ENCODE results near the gene GULP1. TPM values are rescaled to one million over a fixed set of nuclear protein-coding genes. Genes with fewer than 3 reads are reported as not detected.

Gene GULP1
- total and polyA plus RNA-seq, 2 of the 4 experiments (the other 2 are of a cell fraction): 24.4 to 40.1 TPM

- Histone ChIP-seq H3K4ac (ENCODE audit: low read depth, low read length) (no peak overlapping the region), H3K4me1 (ENCODE audit: control insufficient read depth, insufficient read depth, low read length) (no peaks in the 10 kb centered on the region), H3K27me3 (ENCODE audit: control insufficient read depth, insufficient read depth, low read length) (no peaks in the 10 kb centered on the region), H3K36me3 (ENCODE audit: control insufficient read depth, insufficient read depth, low read length) (no peaks in the 10 kb centered on the region), H3K79me1 (ENCODE audit: low read depth in 1 of 2, low read length in 2 of 2) (no peaks in the 10 kb centered on the region), H2BK20ac (ENCODE audit: low read depth, low read length) (no peak overlapping the region), H3K23ac (ENCODE audit: low read depth, low read length) (no peak overlapping the region), H2AK5ac (ENCODE audit: low read depth, low read length) (no peak overlapping the region), H4K5ac (ENCODE audit: low read depth, low read length) (no peak overlapping the region), H4K8ac (ENCODE audit: low read depth in 2 of 2, low read length in 2 of 2) (no peak overlapping the region), H3K9ac (ENCODE audit: low read depth, low read length) (no peak overlapping the region), H2BK15ac (ENCODE audit: low read depth, low read length) (no peak overlapping the region), H2AK9ac (replicated peaks; ENCODE audit: low read depth, low read length, poor library complexity) (no peak overlapping the region), H3K4me3 (ENCODE audit: insufficient read depth, low read depth, low read length) (no peak overlapping the region), H4K20me1 (ENCODE audit: insufficient read depth, low read length) (no peaks in the 10 kb centered on the region), H2AFZ (replicated peaks; ENCODE audit: low read length, poor library complexity) (no peak overlapping the region), H3K4me2 (ENCODE audit: low read depth, low read length) (no peak overlapping the region), H2BK5ac (ENCODE audit: low read depth, low read length, poor library complexity, severe bottlenecking) (no peak overlapping the region), H3K14ac (replicated peaks; ENCODE audit: low read depth, low read length) (no peak overlapping the region), H4K91ac (ENCODE audit: insufficient read depth, low read depth, low read length) (no peak overlapping the region), H3K18ac (ENCODE audit: low read depth, low read length) (no peak overlapping the region), H3K27ac (ENCODE audit: insufficient read depth, low read length) (no peak overlapping the region), H3K9me3 (ENCODE audit: control insufficient read depth, insufficient read depth, low read length) (no peaks in the 10 kb centered on the region), H3K9me1 (ENCODE audit: insufficient read depth, low read length) (no peaks in the 10 kb centered on the region), H3K56ac (ENCODE audit: extremely low read depth, insufficient read depth, low read length) (no peak overlapping the region), H2BK120ac (ENCODE audit: low read depth, low read length) (no peak overlapping the region)
- intact Hi-C loops (cut with micrococcal nuclease): loop anchor here (10.0 kb wide), 1 partner anchor 283 kb away; no protein-coding TSS in a partner anchor
- POLR2A ChIA-PET (ENCODE audit: unreplicated experiment): no interaction called here
- dilution Hi-C loops (cut with HindIII; ENCODE audit: low sequenced_read_pairs, unreplicated experiment): no loop called here
- WGBS, 2 experiments (ENCODE audit: extremely low coverage in 2 of 2, insufficient read length in 1 of 2): no CpG with 5 or more reads among the region's 2 CpGs
- ATAC-seq (ENCODE audit: low read depth) (no peak), DNase-seq (no peak)
- TF ChIP-seq MAFK (IDR thresholded peaks at IDR 0.05; ENCODE audit: low read depth, low read length) (peak; percentile 34; the same call in 1 of the 2 replicates), CHD1 (IDR thresholded peaks at IDR 0.05; ENCODE audit: low read depth, low read length) (no peak)
- CTCF ChIA-PET: no interaction called here
- BruUV-seq (replicated peaks): no TSS peak
- in situ Hi-C loops (cut with MboI; ENCODE audit: low sequenced_read_pairs): no loop called here
Measured at GRCh38 chr2:188267776-188268175, 23.9 kb upstream of the GULP1 start.
